Transverse colon (tissue), 4 donors: ENCODE results near the gene MYCBP2. TPM values are rescaled to one million over a fixed set of nuclear protein-coding genes. Genes with fewer than 3 reads are reported as not detected.
A peak's percentile ranks its signal among the peaks of the same experiment; 100 is the strongest.

Experiments
- DNase-seq: peaks from one replicate; pipeline ENCODE4 v3.0.0-alpha.2; 2019
- H3K27ac ChIP-seq, 4 donors: fragments of 200-600 bp; sonication (generic); 2 replicates each; pipeline ENCODE4 v1.5.1; 2016 to 2018; ENCODE audit warnings: inconsistent platforms in 4 of 4
- H3K27me3 ChIP-seq: fragments of 200-600 bp; sonication (generic); 2 replicates; pipeline ENCODE4 v1.5.1; 2017; ENCODE audit warnings: inconsistent platforms
- H3K36me3 ChIP-seq, 4 donors: fragments of 200-600 bp; sonication (generic); 2 replicates each; pipeline ENCODE4 v1.5.1; 2017 to 2019; ENCODE audit warnings: inconsistent platforms in 4 of 4
- H3K4me1 ChIP-seq, 4 donors: fragments of 200-600 bp; sonication (generic); 2 replicates each; pipeline ENCODE4 v1.5.1; 2017 to 2020; ENCODE audit warnings: inconsistent platforms in 4 of 4
- H3K4me3 ChIP-seq, 4 donors: fragments of 200-600 bp; sonication (generic); 1 replicate in 1 of 4; 2 replicates in 3 of 4; pipeline versions ENCODE4 v1.5.1 to v1.6.1; 2017 to 2019; ENCODE audit warnings: inconsistent platforms in 4 of 4
- H3K9me3 ChIP-seq, 2 donors: fragments of 200-600 bp; sonication (generic); 2 replicates each; pipeline ENCODE4 v1.5.1; 2017 to 2019; ENCODE audit warnings: inconsistent platforms in 2 of 2
- EP300 ChIP-seq: sonication (generic); formaldehyde crosslinking; IDR thresholded peaks from one replicate; pipeline ENCODE4 v1.6.1; 2017; ENCODE audit warnings: antibody characterized with exemption, low read depth
- POLR2A ChIP-seq: fragments of 450-650 bp; IDR thresholded peaks from one replicate; pipeline ENCODE4 v1.6.1; 2016; ENCODE audit warnings: antibody characterized with exemption, mild to moderate bottlenecking, moderate library complexity
- POLR2AphosphoS5 ChIP-seq, 3 donors: sonication (generic); formaldehyde crosslinking; IDR thresholded peaks; one replicate each; pipeline ENCODE4 v1.6.1; 2016; ENCODE audit warnings: antibody characterized with exemption in 3 of 3
- WGBS, 2 donors: methylation state at CpG; one replicate each; pipeline ENCODE4 v1.1.5; 2018; ENCODE audit warnings: low coverage in 1 of 2; 5-methylcytosine and 5-hydroxymethylcytosine counted together
- in situ Hi-C, 4 donors: fragments of 200-750 bp; cut with MboI; loops; one replicate each; pipeline versions ENCODE4 v1.15.0 to v1.15.1; 2017; ENCODE audit warnings: low sequenced_read_pairs in 3 of 4, low pct_ligation_motif_present in 1 of 4, low pct_unique_long_range_greater_than_20kb in 1 of 4
- intact Hi-C: fragments of 100-400 bp; cut with DNase I; formaldehyde crosslinking; loops from one replicate; pipeline ENCODE4 v1.15.1; 2023; ENCODE audit warnings: low total_unique reads
- total RNA-seq, 4 donors: library from RNA; depleted of rRNA; stranded (reverse); fragments of >200 nt; gene quantifications; one replicate each; pipeline ENCODE4 v1.1.0, GENCODE V29; 2016
- TF ChIP-seq, protein P1 (sequence below), 5 experiments: fragments of 200-600 bp in 3 of 5; fragments of 450-650 bp in 2 of 5; sonication (generic) in 3 of 5; IDR thresholded peaks; 1 replicate in 2 of 5; 2 replicates in 3 of 5; pipeline ENCODE4 v1.5.1; 2016 to 2017; ENCODE audit warnings: antibody characterized with exemption in 5 of 5, inconsistent platforms in 3 of 5, mild to moderate bottlenecking in 2 of 5, moderate library complexity in 1 of 5

MYCBP2 gene
- total RNA-seq, 4 donors from 2014 or later, result 41.0 to 95.0 (median 48.3) TPM

DNA sequence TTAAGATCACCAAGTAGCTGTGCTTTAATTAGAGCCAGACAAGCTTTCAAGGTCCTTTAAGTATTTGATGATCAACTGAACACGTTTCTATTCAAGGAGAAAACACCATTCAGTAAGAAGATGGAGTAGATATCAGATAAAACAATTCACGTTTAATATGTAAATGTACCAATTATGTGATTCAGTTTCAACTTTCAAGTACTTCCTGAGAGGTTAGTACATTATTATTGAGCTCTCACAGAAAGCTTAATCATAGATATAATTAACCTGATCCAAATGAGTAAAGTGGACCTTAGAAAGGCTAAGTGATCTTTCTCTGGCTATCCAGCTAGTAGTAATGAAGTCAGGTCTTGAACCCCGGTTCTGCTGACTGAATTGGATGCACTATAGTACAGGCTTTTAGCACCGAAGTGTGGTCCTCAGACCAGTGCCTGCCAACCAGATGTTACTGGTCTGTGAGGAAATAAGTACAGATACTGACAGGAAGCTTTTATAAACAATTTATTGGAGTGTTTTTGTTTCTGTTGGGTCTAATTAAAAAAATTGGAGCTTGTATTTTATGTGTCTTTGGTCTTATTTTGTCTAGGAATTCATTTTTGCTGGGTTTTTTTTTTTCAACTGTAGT, 324.8 kb downstream of the MYCBP2 start:
- DNase-seq, result no peak
- H3K27me3 ChIP-seq, result no peaks in the 10 kb centered on the region
- no peak overlapping the region for H3K4me3 ChIP-seq
- WGBS, 2 donors, result 56 to 76% methylated on average over 3 to 4 of the region's 4 CpGs
- in situ Hi-C loops, result no loop called here
- intact Hi-C loops, result no loop called here
- peaks cover 0 to 33% (median under 1%) of the 10 kb centered on the region in 4 donors for H3K36me3 ChIP-seq
- H3K9me3 ChIP-seq, result no peaks in the 10 kb centered on the region
- TF ChIP-seq, protein P1, sequence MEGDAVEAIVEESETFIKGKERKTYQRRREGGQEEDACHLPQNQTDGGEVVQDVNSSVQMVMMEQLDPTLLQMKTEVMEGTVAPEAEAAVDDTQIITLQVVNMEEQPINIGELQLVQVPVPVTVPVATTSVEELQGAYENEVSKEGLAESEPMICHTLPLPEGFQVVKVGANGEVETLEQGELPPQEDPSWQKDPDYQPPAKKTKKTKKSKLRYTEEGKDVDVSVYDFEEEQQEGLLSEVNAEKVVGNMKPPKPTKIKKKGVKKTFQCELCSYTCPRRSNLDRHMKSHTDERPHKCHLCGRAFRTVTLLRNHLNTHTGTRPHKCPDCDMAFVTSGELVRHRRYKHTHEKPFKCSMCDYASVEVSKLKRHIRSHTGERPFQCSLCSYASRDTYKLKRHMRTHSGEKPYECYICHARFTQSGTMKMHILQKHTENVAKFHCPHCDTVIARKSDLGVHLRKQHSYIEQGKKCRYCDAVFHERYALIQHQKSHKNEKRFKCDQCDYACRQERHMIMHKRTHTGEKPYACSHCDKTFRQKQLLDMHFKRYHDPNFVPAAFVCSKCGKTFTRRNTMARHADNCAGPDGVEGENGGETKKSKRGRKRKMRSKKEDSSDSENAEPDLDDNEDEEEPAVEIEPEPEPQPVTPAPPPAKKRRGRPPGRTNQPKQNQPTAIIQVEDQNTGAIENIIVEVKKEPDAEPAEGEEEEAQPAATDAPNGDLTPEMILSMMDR (IDR thresholded peaks at IDR 0.05), result no peak
- TF ChIP-seq POLR2AphosphoS5 (IDR thresholded peaks at IDR 0.05) (no peak), POLR2A (no peak), EP300 (no peak)
- H3K27ac ChIP-seq, result peak overlapping the region in 2 of 4 donors; percentile 6 to 8
- H3K4me1 ChIP-seq, result peaks cover 0 to 32% (median 21%) of the 10 kb centered on the region in 4 donors

DNA sequence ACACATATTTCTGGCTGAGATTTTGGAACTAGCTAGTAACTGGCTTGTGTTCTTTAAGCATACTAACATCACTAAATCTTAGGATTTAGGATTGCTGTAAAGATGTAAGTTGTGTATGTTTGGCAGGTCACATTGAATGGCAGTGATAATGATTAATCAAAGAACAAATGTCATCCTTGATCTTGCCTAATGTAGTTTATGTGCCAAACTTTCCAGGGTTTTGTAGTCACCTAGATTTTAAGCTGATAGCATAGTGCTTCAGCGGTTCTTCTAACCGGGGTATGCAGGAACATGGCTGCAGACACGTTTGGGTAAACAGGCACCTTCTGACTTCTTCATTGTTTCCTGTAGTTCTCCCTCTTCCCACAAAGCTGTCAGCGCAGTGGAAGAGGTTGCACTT, 325.4 kb downstream of the MYCBP2 start:
- no peak overlapping the region for H3K4me3 ChIP-seq
- H3K4me1 ChIP-seq, result peaks cover 0 to 32% (median 21%) of the 10 kb centered on the region in 4 donors
- intact Hi-C loops (no loop called here), in situ Hi-C loops (no loop called here)
- peaks cover 0 to 36% (median 3%) of the 10 kb centered on the region in 4 donors for H3K36me3 ChIP-seq
- TF ChIP-seq, protein P1 (IDR thresholded peaks at IDR 0.05), result no peak
- TF ChIP-seq EP300 (no peak), POLR2A (no peak), POLR2AphosphoS5 (IDR thresholded peaks at IDR 0.05) (no peak)
- no peaks in the 10 kb centered on the region for H3K27me3 ChIP-seq
- 60 to 66% methylated on average over 4 of the region's 4 CpGs for WGBS, 2 donors
- no peak for DNase-seq
- H3K9me3 ChIP-seq, result no peaks in the 10 kb centered on the region
- H3K27ac ChIP-seq, result no peak overlapping the region

DNA sequence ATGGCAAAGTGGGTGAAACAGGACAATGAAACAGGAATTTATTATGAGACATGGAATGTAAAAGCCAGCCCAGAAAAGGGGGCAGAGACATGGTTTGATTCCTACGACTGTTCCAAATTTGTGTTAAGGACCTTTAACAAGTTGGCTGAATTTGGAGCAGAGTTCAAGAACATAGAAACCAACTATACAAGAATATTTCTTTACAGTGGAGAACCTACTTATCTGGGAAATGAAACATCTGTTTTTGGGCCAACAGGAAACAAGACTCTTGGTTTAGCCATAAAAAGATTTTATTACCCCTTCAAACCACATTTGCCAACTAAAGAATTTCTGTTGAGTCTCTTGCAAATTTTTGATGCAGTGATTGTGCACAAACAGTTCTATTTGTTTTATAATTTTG, 326.4 kb downstream of the MYCBP2 start:
- Histone ChIP-seq H3K27ac (peak overlapping the region in 3 of 4 donors; percentile 6 to 20 (median 11)), H3K36me3 (peaks cover 0 to 30% (median 5%) of the 10 kb centered on the region in 4 donors)

More for the DNA sequence above, 326.4 kb downstream of the MYCBP2 start:
- H3K9me3 ChIP-seq, result no peaks in the 10 kb centered on the region
- H3K4me1 ChIP-seq, result peaks cover 0 to 32% (median 21%) of the 10 kb centered on the region in 4 donors
- WGBS, 2 donors, result 19 to 22% methylated on average over 1 of the region's 1 CpG
- no peak for DNase-seq
- H3K27me3 ChIP-seq, result no peaks in the 10 kb centered on the region
- TF ChIP-seq POLR2A, result no peak
- no peak for TF ChIP-seq POLR2AphosphoS5 (IDR thresholded peaks at IDR 0.05)
- TF ChIP-seq, protein P1 (IDR thresholded peaks at IDR 0.05), result no peak
- TF ChIP-seq EP300, result no peak
- intact Hi-C loops, result no loop called here
- no peak overlapping the region for H3K4me3 ChIP-seq
- in situ Hi-C loops, result no loop called here

Other genes starting within 250 kb of the MYCBP2 start
- gene SCEL, start 208.6 kb upstream of the MYCBP2 start, total RNA-seq, result under 1 TPM in 2 of 4 donors, not detected in 2; 0.32 to 0.96 TPM